Uterus (tissue), 4 donors: ENCODE measurements around the gene CSF3R. TPM values are rescaled to one million over a fixed set of nuclear protein-coding genes. Genes with fewer than 3 reads are reported as not detected.

Experiments used
- DNase-seq, 2 donors: peaks; one replicate each; pipeline ENCODE4 v3.0.0-alpha.2; 2019 to 2020
- H3K27ac ChIP-seq, 2 donors: fragments of 200-600 bp; sonication (generic); 1 replicate in 1 of 2; 2 replicates in 1 of 2; pipeline ENCODE4 v1.5.1; 2016 to 2018
- H3K27me3 ChIP-seq, 2 donors: fragments of 200-600 bp; sonication (generic); one replicate each; pipeline ENCODE4 v1.5.1; 2018 to 2019; ENCODE audit warnings: control low read depth in 1 of 2
- H3K36me3 ChIP-seq, 2 donors: fragments of 200-600 bp; sonication (generic); one replicate each; pipeline ENCODE4 v1.5.1; 2019; ENCODE audit warnings: control low read depth in 1 of 2
- H3K4me1 ChIP-seq, 2 donors: fragments of 200-600 bp; sonication (generic); one replicate each; pipeline ENCODE4 v1.5.1; 2018 to 2019; ENCODE audit warnings: control low read depth in 1 of 2
- H3K4me3 ChIP-seq, 2 donors: fragments of 200-600 bp; sonication (generic); 1 replicate in 1 of 2; 2 replicates in 1 of 2; pipeline ENCODE4 v1.5.1; 2018 to 2019; ENCODE audit warnings: mild to moderate bottlenecking in 1 of 2
- H3K9me3 ChIP-seq, 2 donors: fragments of 200-600 bp; sonication (generic); one replicate each; pipeline ENCODE4 v1.5.1; 2019; ENCODE audit warnings: control low read depth in 1 of 2
- CTCF ChIP-seq, 4 experiments: fragments of 200-600 bp in 2 of 4; fragments of 450-650 bp in 2 of 4; sonication (generic) in 2 of 4; IDR thresholded peaks; one replicate each; pipeline ENCODE4 v1.5.1; 2016 to 2019; ENCODE audit warnings: antibody characterized with exemption in 4 of 4, mild to moderate bottlenecking in 2 of 4, moderate library complexity in 1 of 4
- POLR2A ChIP-seq, 2 donors: fragments of 450-650 bp; IDR thresholded peaks; one replicate each; pipeline ENCODE4 v1.6.1; 2016; ENCODE audit warnings: antibody characterized with exemption in 2 of 2, mild to moderate bottlenecking in 1 of 2, moderate library complexity in 1 of 2
- intact Hi-C: fragments of 100-400 bp; cut with DNase I; formaldehyde crosslinking; loops from one replicate; pipeline ENCODE4 v1.15.1; 2023; ENCODE audit warnings: low total_unique reads
- small RNA-seq: library from RNA; depleted of rRNA; stranded (forward); fragments of <200 nt; gene quantifications from one replicate; pipeline ENCODE3, GENCODE V24; 2016
- total RNA-seq, 4 donors: library from RNA; depleted of rRNA in 3 of 4; stranded (reverse); fragments of >200 nt in 3 of 4; gene quantifications; one replicate each; pipeline versions ENCODE4 v1.1.0 to v1.2.4, GENCODE V29; 2014 to 2023
- donor health status: DM: yes; HTN: yes; CAD: no.

The CSF3R gene
- total RNA-seq, 4 donors from 2014 or later = 4.9 to 9.7 (median 6.6) TPM

DNA sequence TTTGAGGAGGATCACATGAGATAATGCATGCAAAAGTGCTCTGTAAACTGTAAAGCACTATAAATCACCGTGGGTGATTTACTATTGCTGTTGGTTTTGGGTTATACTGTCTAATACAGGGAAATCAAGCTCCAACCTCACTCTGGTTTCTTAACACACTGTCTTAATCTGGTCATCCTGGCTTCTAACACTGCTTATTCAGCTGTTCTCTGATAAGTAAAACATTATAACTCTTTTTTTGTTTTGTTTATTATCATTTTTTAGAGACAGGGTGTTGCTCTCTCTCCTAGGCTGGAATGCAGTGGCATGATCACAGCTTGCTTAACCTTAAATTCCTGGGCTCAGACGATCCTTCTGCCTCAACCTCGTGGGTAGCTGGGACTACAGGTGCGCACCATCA, 63.1 kb downstream of the CSF3R start:
- Histone ChIP-seq H3K27me3 (no peaks in the 10 kb centered on the region), H3K4me3 (no peak overlapping the region), H3K27ac (no peak overlapping the region), H3K9me3 (no peaks in the 10 kb centered on the region), H3K36me3 (no peaks in the 10 kb centered on the region), H3K4me1 (no peaks in the 10 kb centered on the region)
- TF ChIP-seq CTCF (IDR thresholded peaks at IDR 0.05) (no peak), POLR2A (IDR thresholded peaks at IDR 0.05) (no peak)
- DNase-seq = no peak
- intact Hi-C loops = no loop called here

DNA sequence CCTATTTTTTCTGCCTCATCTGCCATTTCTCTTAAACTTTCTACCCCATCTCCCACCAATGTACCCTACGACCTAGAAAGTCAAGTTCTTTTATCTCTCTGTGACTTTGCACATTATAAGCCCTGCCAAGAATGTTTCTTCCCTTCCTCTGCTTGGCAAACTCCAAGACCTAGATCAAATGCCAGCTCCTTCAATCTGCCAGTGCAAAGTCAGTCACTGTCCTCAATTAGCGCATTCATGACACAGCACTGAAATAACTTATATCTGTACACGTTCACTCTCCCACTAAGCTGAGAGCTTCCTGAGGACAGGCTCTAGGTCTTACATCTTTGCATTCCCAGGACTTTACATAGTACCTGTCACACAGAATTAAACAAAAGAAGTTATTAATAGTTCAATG, 63.6 kb downstream of the CSF3R start:
- DNase-seq = no peak
- Histone ChIP-seq H3K4me3 (no peak overlapping the region), H3K27ac (no peak overlapping the region), H3K9me3 (no peaks in the 10 kb centered on the region), H3K36me3 (no peaks in the 10 kb centered on the region), H3K27me3 (no peaks in the 10 kb centered on the region), H3K4me1 (no peaks in the 10 kb centered on the region)
- intact Hi-C loops = no loop called here
- TF ChIP-seq CTCF (IDR thresholded peaks at IDR 0.05) = no peak
- TF ChIP-seq POLR2A (IDR thresholded peaks at IDR 0.05) = no peak

- Histone ChIP-seq H3K4me1 (no peaks in the 10 kb centered on the region), H3K36me3 (no peaks in the 10 kb centered on the region), H3K4me3 (no peak overlapping the region), H3K27ac (no peak overlapping the region), H3K9me3 (no peaks in the 10 kb centered on the region), H3K27me3 (no peaks in the 10 kb centered on the region)
- TF ChIP-seq CTCF (IDR thresholded peaks at IDR 0.05) = no peak
- intact Hi-C loops = no loop called here
- DNase-seq = no peak
Measured at GRCh38 chr1:36417931-36418330, 64.8 kb downstream of the CSF3R start.

Small RNAs within 50 kb of the gene (small RNA-seq; reads per million reads assigned to genes)
- 1.0 reads per million, percentile 50 among the genes with 10 or more reads in this experiment for gene SNORA63C

Other genes starting within 250 kb of the CSF3R start
- 10 to 100 TPM in 2 of 4 donors, not detected in 2; 11.3 to 11.8 TPM for gene SH3D21, start 176.5 kb downstream of the CSF3R start, total RNA-seq
- gene EVA1B, start 159.3 kb downstream of the CSF3R start, total RNA-seq = 100 to 1,000 TPM in 1 of 4 donors, 10 to 100 TPM in 3; 20.9 to 122 (median 62.4) TPM
- gene STK40, start 97.0 kb downstream of the CSF3R start, total RNA-seq = 10 to 100 TPM; 19.1 to 84.5 (median 44.0) TPM
- 10 to 100 TPM in 2 of 4 donors, 1 to 10 TPM in 2; 3.7 to 48.1 (median 15.1) TPM for gene LSM10, start 85.0 kb downstream of the CSF3R start, total RNA-seq
- 10 to 100 TPM in 2 of 4 donors, 1 to 10 TPM in 2; 2.4 to 22.4 (median 12.0) TPM for gene OSCP1, start 32.5 kb downstream of the CSF3R start, total RNA-seq
- 10 to 100 TPM; 25.0 to 43.5 (median 36.3) TPM for gene MRPS15, start 18.5 kb downstream of the CSF3R start, total RNA-seq